ENCODE measurements around the gene ZNF444.

DNA sequence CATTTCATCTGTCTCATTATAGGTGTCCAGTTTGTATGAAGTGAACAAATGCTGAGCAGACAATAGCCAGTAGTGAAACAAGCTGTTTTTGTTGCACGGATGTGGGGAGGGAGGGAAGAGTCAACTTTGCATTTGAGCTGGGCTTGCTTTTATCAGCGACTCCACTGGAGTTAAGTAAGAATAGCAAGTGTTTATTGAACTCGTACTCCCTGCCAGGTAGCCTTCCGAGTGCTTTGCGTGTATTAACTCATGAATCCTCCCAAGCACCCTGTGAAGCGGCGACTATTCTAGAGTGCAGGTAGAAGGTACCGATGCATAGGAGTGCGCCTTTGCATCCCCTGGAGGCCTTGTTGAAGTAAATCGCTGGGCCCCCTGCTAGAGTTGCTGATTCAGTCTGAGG, 4.7 kb upstream of the ZNF444 start:
- TF ChIP-seq, protein P1, sequence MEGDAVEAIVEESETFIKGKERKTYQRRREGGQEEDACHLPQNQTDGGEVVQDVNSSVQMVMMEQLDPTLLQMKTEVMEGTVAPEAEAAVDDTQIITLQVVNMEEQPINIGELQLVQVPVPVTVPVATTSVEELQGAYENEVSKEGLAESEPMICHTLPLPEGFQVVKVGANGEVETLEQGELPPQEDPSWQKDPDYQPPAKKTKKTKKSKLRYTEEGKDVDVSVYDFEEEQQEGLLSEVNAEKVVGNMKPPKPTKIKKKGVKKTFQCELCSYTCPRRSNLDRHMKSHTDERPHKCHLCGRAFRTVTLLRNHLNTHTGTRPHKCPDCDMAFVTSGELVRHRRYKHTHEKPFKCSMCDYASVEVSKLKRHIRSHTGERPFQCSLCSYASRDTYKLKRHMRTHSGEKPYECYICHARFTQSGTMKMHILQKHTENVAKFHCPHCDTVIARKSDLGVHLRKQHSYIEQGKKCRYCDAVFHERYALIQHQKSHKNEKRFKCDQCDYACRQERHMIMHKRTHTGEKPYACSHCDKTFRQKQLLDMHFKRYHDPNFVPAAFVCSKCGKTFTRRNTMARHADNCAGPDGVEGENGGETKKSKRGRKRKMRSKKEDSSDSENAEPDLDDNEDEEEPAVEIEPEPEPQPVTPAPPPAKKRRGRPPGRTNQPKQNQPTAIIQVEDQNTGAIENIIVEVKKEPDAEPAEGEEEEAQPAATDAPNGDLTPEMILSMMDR (IDR thresholded peaks at IDR 0.05 in 4 of 5, conservative IDR thresholded peaks at IDR 0.05 in 1 of 5), result no peak
- TF ChIP-seq POLR2A (IDR thresholded peaks at IDR 0.05), result no peak

Measured in gastrocnemius medialis (tissue), 4 donors.